Subcutaneous adipose tissue (tissue), 4 donors: ENCODE results near the gene CBX8. TPM values are rescaled to one million over a fixed set of nuclear protein-coding genes. Genes with fewer than 3 reads are reported as not detected.

Source experiments
- CTCF ChIP-seq: fragments of 450-650 bp; IDR thresholded peaks from one replicate; pipeline ENCODE4 v1.5.1; 2016; ENCODE audit warnings: low read depth, mild to moderate bottlenecking, control low read depth, antibody characterized with exemption, moderate library complexity
- total RNA-seq, 4 donors: library from RNA; depleted of rRNA; stranded (reverse); fragments of >200 nt; gene quantifications; one replicate each; pipeline ENCODE4 v1.1.0, GENCODE V29; 2016

The CBX8 gene
- total RNA-seq, 4 donors from 2014 or later = 0.68 to 3.6 (median 1.5) TPM

- TF ChIP-seq CTCF = no peak
These were observed 7.3 kb upstream of the CBX8 start for GRCh38 chr17:79803997-79804855.

- no peak for TF ChIP-seq CTCF
These were observed 6.6 kb upstream of the CBX8 start for GRCh38 chr17:79803421-79803996.

GRCh38 chr17:79802736-79803420, 6.0 kb upstream of the CBX8 start:
- no peak for TF ChIP-seq CTCF

- TF ChIP-seq CTCF = no peak
These were observed 5.3 kb upstream of the CBX8 start for GRCh38 chr17:79802039-79802735.

- no peak for TF ChIP-seq CTCF
These were observed 4.5 kb upstream of the CBX8 start for GRCh38 chr17:79801156-79802038.

- no peak for TF ChIP-seq CTCF
These were observed 3.7 kb upstream of the CBX8 start for GRCh38 chr17:79800325-79801155.
